ENCODE measurements around the gene ALKBH4. TPM values are rescaled to one million over a fixed set of nuclear protein-coding genes. Genes with fewer than 3 reads are reported as not detected.

The ALKBH4 gene
- polyA plus RNA-seq, 2 of the 4 experiments (the other 2 are of a cell fraction) = 4.0 to 8.8 TPM

DNA sequence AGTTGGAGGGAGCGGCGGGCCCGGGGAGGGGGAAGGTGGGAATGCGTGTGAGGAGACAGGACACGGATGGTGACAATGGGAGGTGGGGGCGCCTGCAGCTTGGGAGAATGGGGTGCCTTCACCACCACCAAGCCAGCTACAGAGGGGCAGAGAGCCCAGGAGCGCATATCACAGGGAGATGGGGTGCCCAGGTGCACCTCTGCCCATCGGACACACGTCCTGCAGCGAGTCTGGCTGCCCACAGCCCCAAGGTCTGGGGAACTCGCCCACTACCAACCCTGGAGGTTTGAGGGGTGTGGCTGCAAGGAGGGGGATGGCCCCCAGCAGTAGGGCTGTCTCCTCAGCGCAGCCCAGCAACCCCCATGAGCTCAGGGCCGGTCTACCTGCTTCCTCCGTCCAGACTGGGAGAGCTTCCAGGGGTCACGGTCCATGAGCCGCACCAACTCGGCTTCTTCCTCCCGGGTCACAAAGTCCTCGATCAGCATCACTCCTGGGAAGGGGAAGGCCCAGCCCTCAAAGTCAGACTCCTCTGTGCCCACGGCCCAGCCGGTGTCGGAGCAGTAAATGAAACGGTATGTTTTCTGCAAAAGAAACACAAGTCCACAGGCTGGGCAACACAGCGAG lies 5.3 kb downstream of the ALKBH4 start:
- CTCF ChIA-PET = interaction anchor here (1.1 to 2.1 kb wide), 2 partner anchors 9 to 54 kb away, joined by 4 read pairs; no protein-coding TSS in a partner anchor
- FAIRE-seq = no peak
- Histone ChIP-seq H3K4me3 (no peak overlapping the region), H3K27ac (no peak overlapping the region), H3K4me2 (no peak overlapping the region), H3K9me3 (no peaks in the 10 kb centered on the region), H3K4me1 (peaks cover 5% of the 10 kb centered on the region; the same call in 2 of the 3 replicates)
- TF ChIP-seq CTCF (IDR thresholded peaks at IDR 0.05) = no peak
- TF ChIP-seq, protein P1, sequence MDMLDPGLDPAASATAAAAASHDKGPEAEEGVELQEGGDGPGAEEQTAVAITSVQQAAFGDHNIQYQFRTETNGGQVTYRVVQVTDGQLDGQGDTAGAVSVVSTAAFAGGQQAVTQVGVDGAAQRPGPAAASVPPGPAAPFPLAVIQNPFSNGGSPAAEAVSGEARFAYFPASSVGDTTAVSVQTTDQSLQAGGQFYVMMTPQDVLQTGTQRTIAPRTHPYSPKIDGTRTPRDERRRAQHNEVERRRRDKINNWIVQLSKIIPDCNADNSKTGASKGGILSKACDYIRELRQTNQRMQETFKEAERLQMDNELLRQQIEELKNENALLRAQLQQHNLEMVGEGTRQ (IDR thresholded peaks at IDR 0.05) = no peak
- TF ChIP-seq ZFP36 (IDR thresholded peaks at IDR 0.05; ENCODE audit: borderline replicate concordance, partially characterized antibody) = no peak
- no peak for TF ChIP-seq HOXB5 (CRISPR knock-in tag; IDR thresholded peaks at IDR 0.05)
- TF ChIP-seq SREBF2 (IDR thresholded peaks at IDR 0.05) = no peak
- no peak for TF ChIP-seq GATA3 (IDR thresholded peaks at IDR 0.05; ENCODE audit: borderline replicate concordance)
- TF ChIP-seq JUN (IDR thresholded peaks at IDR 0.05) = no peak
- DNase-seq (ENCODE audit: low read depth in 1 of 2, low spot score in 1 of 2) = no peak
- POLR2A ChIA-PET = no interaction called here
- no peak for ATAC-seq
- 90% methylated on average over 19 of the region's 24 CpGs for WGBS (ENCODE audit: missing lambda C conversion rate)

- ATAC-seq (no peak), FAIRE-seq (no peak), DNase-seq (ENCODE audit: low read depth in 1 of 2, low spot score in 1 of 2) (no peak)
- POLR2A ChIA-PET = no interaction called here
- CTCF ChIA-PET = interaction anchor here (1.1 to 1.9 kb wide), 4 partner anchors 10 to 18 kb away, joined by 3 to 5 read pairs (median 4); no protein-coding TSS in a partner anchor
- no peaks in the 10 kb centered on the region for H3K9me3 ChIP-seq
- WGBS (ENCODE audit: missing lambda C conversion rate) = 92% methylated on average over 35 of the region's 40 CpGs
- no peaks in the 10 kb centered on the region for H3K4me1 ChIP-seq
- no peak overlapping the region for H3K27ac ChIP-seq
- H3K4me2 ChIP-seq = no peak overlapping the region
- H3K4me3 ChIP-seq = no peak overlapping the region
- TF ChIP-seq, protein P2, sequence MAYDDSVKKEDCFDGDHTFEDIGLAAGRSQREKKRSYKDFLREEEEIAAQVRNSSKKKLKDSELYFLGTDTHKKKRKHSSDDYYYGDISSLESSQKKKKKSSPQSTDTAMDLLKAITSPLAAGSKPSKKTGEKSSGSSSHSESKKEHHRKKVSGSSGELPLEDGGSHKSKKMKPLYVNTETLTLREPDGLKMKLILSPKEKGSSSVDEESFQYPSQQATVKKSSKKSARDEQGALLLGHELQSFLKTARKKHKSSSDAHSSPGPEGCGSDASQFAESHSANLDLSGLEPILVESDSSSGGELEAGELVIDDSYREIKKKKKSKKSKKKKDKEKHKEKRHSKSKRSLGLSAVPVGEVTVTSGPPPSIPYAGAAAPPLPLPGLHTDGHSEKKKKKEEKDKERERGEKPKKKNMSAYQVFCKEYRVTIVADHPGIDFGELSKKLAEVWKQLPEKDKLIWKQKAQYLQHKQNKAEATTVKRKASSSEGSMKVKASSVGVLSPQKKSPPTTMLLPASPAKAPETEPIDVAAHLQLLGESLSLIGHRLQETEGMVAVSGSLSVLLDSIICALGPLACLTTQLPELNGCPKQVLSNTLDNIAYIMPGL (CRISPR knock-in tag; IDR thresholded peaks at IDR 0.05; ENCODE audit: borderline replicate concordance) = no peak
- no peak for TF ChIP-seq HOXB13 (CRISPR knock-in tag; IDR thresholded peaks at IDR 0.05; ENCODE audit: low read depth)
- TF ChIP-seq, protein P3, sequence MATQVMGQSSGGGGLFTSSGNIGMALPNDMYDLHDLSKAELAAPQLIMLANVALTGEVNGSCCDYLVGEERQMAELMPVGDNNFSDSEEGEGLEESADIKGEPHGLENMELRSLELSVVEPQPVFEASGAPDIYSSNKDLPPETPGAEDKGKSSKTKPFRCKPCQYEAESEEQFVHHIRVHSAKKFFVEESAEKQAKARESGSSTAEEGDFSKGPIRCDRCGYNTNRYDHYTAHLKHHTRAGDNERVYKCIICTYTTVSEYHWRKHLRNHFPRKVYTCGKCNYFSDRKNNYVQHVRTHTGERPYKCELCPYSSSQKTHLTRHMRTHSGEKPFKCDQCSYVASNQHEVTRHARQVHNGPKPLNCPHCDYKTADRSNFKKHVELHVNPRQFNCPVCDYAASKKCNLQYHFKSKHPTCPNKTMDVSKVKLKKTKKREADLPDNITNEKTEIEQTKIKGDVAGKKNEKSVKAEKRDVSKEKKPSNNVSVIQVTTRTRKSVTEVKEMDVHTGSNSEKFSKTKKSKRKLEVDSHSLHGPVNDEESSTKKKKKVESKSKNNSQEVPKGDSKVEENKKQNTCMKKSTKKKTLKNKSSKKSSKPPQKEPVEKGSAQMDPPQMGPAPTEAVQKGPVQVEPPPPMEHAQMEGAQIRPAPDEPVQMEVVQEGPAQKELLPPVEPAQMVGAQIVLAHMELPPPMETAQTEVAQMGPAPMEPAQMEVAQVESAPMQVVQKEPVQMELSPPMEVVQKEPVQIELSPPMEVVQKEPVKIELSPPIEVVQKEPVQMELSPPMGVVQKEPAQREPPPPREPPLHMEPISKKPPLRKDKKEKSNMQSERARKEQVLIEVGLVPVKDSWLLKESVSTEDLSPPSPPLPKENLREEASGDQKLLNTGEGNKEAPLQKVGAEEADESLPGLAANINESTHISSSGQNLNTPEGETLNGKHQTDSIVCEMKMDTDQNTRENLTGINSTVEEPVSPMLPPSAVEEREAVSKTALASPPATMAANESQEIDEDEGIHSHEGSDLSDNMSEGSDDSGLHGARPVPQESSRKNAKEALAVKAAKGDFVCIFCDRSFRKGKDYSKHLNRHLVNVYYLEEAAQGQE (IDR thresholded peaks at IDR 0.05) = no peak
- no peak for TF ChIP-seq EP300 (IDR thresholded peaks at IDR 0.05)
- no peak for TF ChIP-seq CHD4 (IDR thresholded peaks at IDR 0.05; ENCODE audit: borderline replicate concordance)
- TF ChIP-seq MAFK (IDR thresholded peaks at IDR 0.05; ENCODE audit: partially characterized antibody) = no peak
- no peak for TF ChIP-seq RFX5 (IDR thresholded peaks at IDR 0.05)
- no peak for TF ChIP-seq CTCF (IDR thresholded peaks at IDR 0.05)
- TF ChIP-seq EHF (CRISPR knock-in tag; IDR thresholded peaks at IDR 0.05) = no peak
- TF ChIP-seq NR3C1 (IDR thresholded peaks at IDR 0.05) = no peak
- no peak for TF ChIP-seq HES2 (IDR thresholded peaks at IDR 0.05)
- TF ChIP-seq ESRRA (IDR thresholded peaks at IDR 0.05; ENCODE audit: borderline replicate concordance, low read length) = no peak
- TF ChIP-seq JUNB (IDR thresholded peaks at IDR 0.05) = no peak
- TF ChIP-seq BCL3 (IDR thresholded peaks at IDR 0.05) = no peak
- TF ChIP-seq POLR2A (IDR thresholded peaks at IDR 0.05; ENCODE audit: low read length) = no peak
- TF ChIP-seq, protein P4, sequence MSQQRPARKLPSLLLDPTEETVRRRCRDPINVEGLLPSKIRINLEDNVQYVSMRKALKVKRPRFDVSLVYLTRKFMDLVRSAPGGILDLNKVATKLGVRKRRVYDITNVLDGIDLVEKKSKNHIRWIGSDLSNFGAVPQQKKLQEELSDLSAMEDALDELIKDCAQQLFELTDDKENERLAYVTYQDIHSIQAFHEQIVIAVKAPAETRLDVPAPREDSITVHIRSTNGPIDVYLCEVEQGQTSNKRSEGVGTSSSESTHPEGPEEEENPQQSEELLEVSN (IDR thresholded peaks at IDR 0.05; ENCODE audit: borderline replicate concordance, low read depth) = no peak
- no peak for TF ChIP-seq RARB (CRISPR knock-in tag; IDR thresholded peaks at IDR 0.05)
- TF ChIP-seq KDM1A (IDR thresholded peaks at IDR 0.05; ENCODE audit: low read depth) = no peak
Observed at GRCh38 chr7:102457352-102457924, 7.2 kb downstream of the ALKBH4 start.
